ENCODE results near the gene APBA2.
"Not testable (repeated sequence)": the region's sequence is repeated elsewhere in the genome, so short reads cannot be mapped to it uniquely, and the experiment has no call there.

The APBA2 gene

DNA sequence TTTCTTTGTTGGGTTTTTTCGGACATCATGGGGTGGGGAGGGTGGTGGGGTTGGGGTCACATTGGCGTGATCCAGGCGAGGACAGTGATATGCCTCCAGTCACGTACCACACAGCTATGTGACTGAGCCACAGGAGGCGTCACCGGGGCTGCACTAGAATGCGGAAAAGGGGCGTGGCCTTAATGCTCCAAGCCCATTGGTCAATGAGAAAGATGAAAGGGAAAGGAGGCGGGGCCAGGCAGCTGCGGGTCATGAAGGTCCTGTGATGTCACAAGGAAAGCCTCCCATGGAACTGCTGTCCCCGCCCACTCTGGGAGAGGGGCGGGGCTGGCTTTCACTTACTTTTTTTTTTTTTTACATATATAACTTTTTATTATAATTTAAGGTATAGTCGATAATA, 37.3 kb upstream of the APBA2 start, which contains the start of gene GOLGA6L7:
Gene GOLGA6L7, minus strand, starts transcription at position 124 of the 400 bp plus-strand sequence. Its CDS starts 95 bp downstream, at position 29.
- H3K9me3 ChIP-seq (ENCODE audit: low read length); H3K9me2 ChIP-seq (ENCODE audit: low read depth, low read length); H3K4me1 ChIP-seq (ENCODE audit: insufficient read depth, low read length, severe bottlenecking); H3K4me2 ChIP-seq (ENCODE audit: low read length); H3K79me2 ChIP-seq (ENCODE audit: insufficient read depth, low read length); H3K27ac ChIP-seq (ENCODE audit: low read depth, low read length, poor library complexity, severe bottlenecking); H3K27me3 ChIP-seq (ENCODE audit: insufficient read depth, low read length); H3F3A ChIP-seq (ENCODE audit: insufficient read depth, low read length); H3K4me3 ChIP-seq (ENCODE audit: low read depth, low read length, poor library complexity, severe bottlenecking); H3K9ac ChIP-seq (ENCODE audit: low read length); H3K36me3 ChIP-seq (ENCODE audit: insufficient read depth, low read length); H2AFZ ChIP-seq (ENCODE audit: low read length); H4K20me1 ChIP-seq (ENCODE audit: insufficient read depth, low read length): not testable (repeated sequence)

DNA sequence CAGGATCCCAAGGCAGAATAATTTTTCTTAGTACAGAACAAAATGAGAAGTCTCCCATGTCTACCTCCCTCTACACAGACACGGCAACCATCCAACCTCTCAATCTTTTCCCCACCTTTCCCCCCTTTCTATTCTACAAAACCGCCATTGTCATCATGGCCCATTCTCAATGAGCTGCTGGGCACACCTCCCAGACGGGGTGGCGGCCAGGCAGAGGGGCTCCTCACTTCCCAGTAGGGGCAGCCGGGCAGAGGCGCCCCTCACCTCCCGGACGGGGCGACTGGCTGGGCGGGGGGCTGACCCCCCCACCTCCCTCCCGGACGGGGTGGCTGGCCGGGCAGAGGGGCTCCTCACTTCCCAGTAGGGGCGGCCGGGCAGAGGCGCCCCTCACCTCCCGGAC, 36.5 kb upstream of the APBA2 start:
- not testable (repeated sequence) for H3K36me3 ChIP-seq (ENCODE audit: insufficient read depth, low read length); H3K9me3 ChIP-seq (ENCODE audit: low read length); H4K20me1 ChIP-seq (ENCODE audit: insufficient read depth, low read length); H3F3A ChIP-seq (ENCODE audit: insufficient read depth, low read length); H3K9ac ChIP-seq (ENCODE audit: low read length); H3K4me3 ChIP-seq (ENCODE audit: low read depth, low read length, poor library complexity, severe bottlenecking); H2AFZ ChIP-seq (ENCODE audit: low read length); H3K27ac ChIP-seq (ENCODE audit: low read depth, low read length, poor library complexity, severe bottlenecking); H3K4me1 ChIP-seq (ENCODE audit: insufficient read depth, low read length, severe bottlenecking); H3K79me2 ChIP-seq (ENCODE audit: insufficient read depth, low read length); H3K4me2 ChIP-seq (ENCODE audit: low read length); H3K9me2 ChIP-seq (ENCODE audit: low read depth, low read length); H3K27me3 ChIP-seq (ENCODE audit: insufficient read depth, low read length)

- H3K27ac ChIP-seq (ENCODE audit: low read depth, low read length, poor library complexity, severe bottlenecking); H3K4me2 ChIP-seq (ENCODE audit: low read length); H3K27me3 ChIP-seq (ENCODE audit: insufficient read depth, low read length); H3K9me3 ChIP-seq (ENCODE audit: low read length); H3K79me2 ChIP-seq (ENCODE audit: insufficient read depth, low read length); H3K4me1 ChIP-seq (ENCODE audit: insufficient read depth, low read length, severe bottlenecking); H3K9me2 ChIP-seq (ENCODE audit: low read depth, low read length); H3F3A ChIP-seq (ENCODE audit: insufficient read depth, low read length); H3K36me3 ChIP-seq (ENCODE audit: insufficient read depth, low read length); H3K9ac ChIP-seq (ENCODE audit: low read length); H3K4me3 ChIP-seq (ENCODE audit: low read depth, low read length, poor library complexity, severe bottlenecking); H2AFZ ChIP-seq (ENCODE audit: low read length); H4K20me1 ChIP-seq (ENCODE audit: insufficient read depth, low read length): not testable (repeated sequence)
Observed at GRCh38 chr15:28849766-28850165, 36.0 kb upstream of the APBA2 start.

DNA sequence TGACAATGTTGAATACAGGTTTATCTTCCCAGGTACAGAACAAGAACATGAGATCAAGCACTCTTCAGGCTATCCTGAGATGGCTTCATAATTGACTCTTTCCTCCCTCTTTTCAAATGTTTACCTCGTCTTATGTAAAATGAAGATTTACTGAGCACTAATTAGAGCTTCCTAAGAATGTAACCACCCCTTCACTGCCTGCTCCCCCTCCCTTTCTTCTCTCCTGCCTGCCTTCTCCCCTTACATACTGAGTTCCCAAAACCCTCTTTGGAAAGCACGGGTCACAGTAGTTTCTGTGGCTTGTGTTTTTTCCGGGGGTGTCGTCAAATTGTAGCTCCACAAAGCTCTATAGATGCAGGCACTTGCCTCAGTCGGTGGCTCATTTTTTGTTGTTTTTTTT, 32.1 kb upstream of the APBA2 start:
- H3K27me3 ChIP-seq (ENCODE audit: insufficient read depth, low read length); H3K4me1 ChIP-seq (ENCODE audit: insufficient read depth, low read length, severe bottlenecking); H3K9me3 ChIP-seq (ENCODE audit: low read length); H3F3A ChIP-seq (ENCODE audit: insufficient read depth, low read length); H3K36me3 ChIP-seq (ENCODE audit: insufficient read depth, low read length); H3K4me2 ChIP-seq (ENCODE audit: low read length); H3K9me2 ChIP-seq (ENCODE audit: low read depth, low read length); H2AFZ ChIP-seq (ENCODE audit: low read length); H3K9ac ChIP-seq (ENCODE audit: low read length); H3K79me2 ChIP-seq (ENCODE audit: insufficient read depth, low read length); H3K4me3 ChIP-seq (ENCODE audit: low read depth, low read length, poor library complexity, severe bottlenecking); H3K27ac ChIP-seq (ENCODE audit: low read depth, low read length, poor library complexity, severe bottlenecking); H4K20me1 ChIP-seq (ENCODE audit: insufficient read depth, low read length): not testable (repeated sequence)

DNA sequence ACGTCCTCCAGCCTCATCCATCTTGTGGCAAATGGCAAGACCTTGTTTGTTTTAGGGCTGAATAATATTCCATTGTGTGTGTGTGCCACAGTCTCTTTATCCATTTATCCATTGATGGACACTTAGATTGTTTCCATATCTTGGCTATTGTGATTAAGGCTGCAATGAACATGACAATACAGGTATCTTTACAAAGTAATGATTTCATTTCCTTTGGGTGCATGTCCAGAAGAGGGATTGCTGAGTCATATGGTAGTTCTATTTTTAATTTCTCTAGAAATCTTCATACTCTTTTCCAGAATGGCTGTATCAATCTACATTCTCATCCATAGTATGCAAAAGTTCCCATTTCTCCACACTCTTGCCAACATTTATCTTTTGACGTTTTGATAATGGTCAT, 31.2 kb upstream of the APBA2 start:
- not testable (repeated sequence) for H3F3A ChIP-seq (ENCODE audit: insufficient read depth, low read length); H3K4me3 ChIP-seq (ENCODE audit: low read depth, low read length, poor library complexity, severe bottlenecking); H4K20me1 ChIP-seq (ENCODE audit: insufficient read depth, low read length); H3K36me3 ChIP-seq (ENCODE audit: insufficient read depth, low read length); H3K9ac ChIP-seq (ENCODE audit: low read length); H2AFZ ChIP-seq (ENCODE audit: low read length); H3K27ac ChIP-seq (ENCODE audit: low read depth, low read length, poor library complexity, severe bottlenecking); H3K79me2 ChIP-seq (ENCODE audit: insufficient read depth, low read length); H3K9me2 ChIP-seq (ENCODE audit: low read depth, low read length); H3K9me3 ChIP-seq (ENCODE audit: low read length); H3K27me3 ChIP-seq (ENCODE audit: insufficient read depth, low read length); H3K4me2 ChIP-seq (ENCODE audit: low read length); H3K4me1 ChIP-seq (ENCODE audit: insufficient read depth, low read length, severe bottlenecking)

- Histone ChIP-seq H3K36me3 (ENCODE audit: insufficient read depth, low read length) (no peaks in the 10 kb centered on the region), H3K9me3 (ENCODE audit: low read length) (no peaks in the 10 kb centered on the region), H3K79me2 (ENCODE audit: insufficient read depth, low read length) (no peaks in the 10 kb centered on the region), H4K20me1 (ENCODE audit: insufficient read depth, low read length) (no peaks in the 10 kb centered on the region), H3K9me2 (ENCODE audit: low read depth, low read length) (no peaks in the 10 kb centered on the region), H3K9ac (ENCODE audit: low read length) (no peak overlapping the region), H2AFZ (ENCODE audit: low read length) (no peak overlapping the region), H3K4me1 (ENCODE audit: insufficient read depth, low read length, severe bottlenecking) (no peaks in the 10 kb centered on the region), H3K4me2 (ENCODE audit: low read length) (no peak overlapping the region), H3F3A (ENCODE audit: insufficient read depth, low read length) (no peaks in the 10 kb centered on the region), H3K27ac (ENCODE audit: low read depth, low read length, poor library complexity, severe bottlenecking) (no peak overlapping the region), H3K27me3 (ENCODE audit: insufficient read depth, low read length) (no peaks in the 10 kb centered on the region), H3K4me3 (ENCODE audit: low read depth, low read length, poor library complexity, severe bottlenecking) (no peak overlapping the region)
- no peak for TF ChIP-seq CTCF (IDR thresholded peaks at IDR 0.05; ENCODE audit: low read length)
- no peak for TF ChIP-seq EZH2 (IDR thresholded peaks at IDR 0.05; ENCODE audit: borderline replicate concordance, low read length)
Observed at GRCh38 chr15:28861031-28861534, 24.7 kb upstream of the APBA2 start.

- H3K79me2 ChIP-seq (ENCODE audit: insufficient read depth, low read length); H3K27me3 ChIP-seq (ENCODE audit: insufficient read depth, low read length); H3K9ac ChIP-seq (ENCODE audit: low read length); H2AFZ ChIP-seq (ENCODE audit: low read length); H3F3A ChIP-seq (ENCODE audit: insufficient read depth, low read length); H3K4me1 ChIP-seq (ENCODE audit: insufficient read depth, low read length, severe bottlenecking); H3K9me2 ChIP-seq (ENCODE audit: low read depth, low read length); H3K9me3 ChIP-seq (ENCODE audit: low read length); H4K20me1 ChIP-seq (ENCODE audit: insufficient read depth, low read length); H3K4me3 ChIP-seq (ENCODE audit: low read depth, low read length, poor library complexity, severe bottlenecking); H3K4me2 ChIP-seq (ENCODE audit: low read length); H3K36me3 ChIP-seq (ENCODE audit: insufficient read depth, low read length); H3K27ac ChIP-seq (ENCODE audit: low read depth, low read length, poor library complexity, severe bottlenecking): not testable (repeated sequence)
Observed at GRCh38 chr15:28861589-28862293, 24.0 kb upstream of the APBA2 start.

Data from OCI-LY1 (cell line).